Suprapubic skin (tissue), 4 donors: ENCODE data around the gene EPHA6.

Source experiments
- CTCF ChIP-seq, 2 donors: fragments of 200-600 bp in 1 of 2; fragments of 450-650 bp in 1 of 2; sonication (generic) in 1 of 2; IDR thresholded peaks; one replicate each; pipeline ENCODE4 v1.5.1; 2016 to 2019; ENCODE audit warnings: antibody characterized with exemption in 2 of 2, mild to moderate bottlenecking in 1 of 2, moderate library complexity in 1 of 2
- EP300 ChIP-seq: sonication (generic); formaldehyde crosslinking; IDR thresholded peaks from one replicate; pipeline ENCODE4 v1.6.1; 2017; ENCODE audit warnings: antibody characterized with exemption
- POLR2A ChIP-seq, 2 donors: fragments of 450-650 bp; IDR thresholded peaks; one replicate each; pipeline ENCODE4 v1.6.1; 2017; ENCODE audit warnings: antibody characterized with exemption in 2 of 2, mild to moderate bottlenecking in 2 of 2, moderate library complexity in 2 of 2
- POLR2AphosphoS5 ChIP-seq, 3 donors: sonication (generic); formaldehyde crosslinking; IDR thresholded peaks; one replicate each; pipeline ENCODE4 v1.6.1; 2017; ENCODE audit warnings: antibody characterized with exemption in 3 of 3

GRCh38 chr3:97711654-97712053 lies 897.3 kb downstream of the EPHA6 start:
- TF ChIP-seq EP300 (no peak), CTCF (IDR thresholded peaks at IDR 0.05) (no peak), POLR2A (IDR thresholded peaks at IDR 0.05) (no peak), POLR2AphosphoS5 (IDR thresholded peaks at IDR 0.05) (no peak)
